Loucy (cell line): Measurements from ENCODE around the gene GRAMD4.

ENCODE experiments used
- CTCF ChIP-seq: fragments of 200-600 bp; sonication (generic); conservative IDR thresholded peaks from 2 replicates; pipeline ENCODE4 v1.5.1; 2014; ENCODE audit warnings: mild to moderate bottlenecking, antibody characterized with exemption, low read length
- EZH2phosphoT487 ChIP-seq: fragments of 200-600 bp; IDR thresholded peaks from 2 replicates; pipeline ENCODE4 v1.6.1; 2018; ENCODE audit warnings: antibody characterized with exemption, mild to moderate bottlenecking, moderate library complexity, borderline replicate concordance

GRCh38 chr22:46573781-46574437 is 46.3 kb upstream of the GRAMD4 start:
- TF ChIP-seq EZH2phosphoT487, result no peak
- no peak for TF ChIP-seq CTCF
